GM12864 (cell line): ENCODE results near the gene CCL20.
A peak's percentile ranks its signal among the peaks of the same experiment; 100 is the strongest.
"Not testable (repeated sequence)": the region's sequence is repeated elsewhere in the genome, so short reads cannot be mapped to it uniquely, and the experiment has no call there.

Experiments
- DNase-seq: peaks from one replicate; pipeline ENCODE4 v3.0.0-alpha.2; 2011; ENCODE audit warnings: low read depth
- H3K4me3 ChIP-seq: 2 replicates; pipeline ENCODE4 v1.5.1; 2011; ENCODE audit warnings: mild to moderate bottlenecking, low read depth, low read length, control low read depth
- TF ChIP-seq, protein P1 (sequence below): IDR thresholded peaks from 2 replicates; pipeline ENCODE4 v1.5.1; 2011; ENCODE audit warnings: low read depth, mild to moderate bottlenecking, moderate library complexity, low read length, control low read depth, inconsistent platforms; ENCODE audit errors: missing control alignments

The CCL20 gene

GRCh38 chr2:227785293-227785692 is 28.3 kb upstream of the CCL20 start:
- no peak for DNase-seq
- no peak overlapping the region for H3K4me3 ChIP-seq
- TF ChIP-seq, protein P1, sequence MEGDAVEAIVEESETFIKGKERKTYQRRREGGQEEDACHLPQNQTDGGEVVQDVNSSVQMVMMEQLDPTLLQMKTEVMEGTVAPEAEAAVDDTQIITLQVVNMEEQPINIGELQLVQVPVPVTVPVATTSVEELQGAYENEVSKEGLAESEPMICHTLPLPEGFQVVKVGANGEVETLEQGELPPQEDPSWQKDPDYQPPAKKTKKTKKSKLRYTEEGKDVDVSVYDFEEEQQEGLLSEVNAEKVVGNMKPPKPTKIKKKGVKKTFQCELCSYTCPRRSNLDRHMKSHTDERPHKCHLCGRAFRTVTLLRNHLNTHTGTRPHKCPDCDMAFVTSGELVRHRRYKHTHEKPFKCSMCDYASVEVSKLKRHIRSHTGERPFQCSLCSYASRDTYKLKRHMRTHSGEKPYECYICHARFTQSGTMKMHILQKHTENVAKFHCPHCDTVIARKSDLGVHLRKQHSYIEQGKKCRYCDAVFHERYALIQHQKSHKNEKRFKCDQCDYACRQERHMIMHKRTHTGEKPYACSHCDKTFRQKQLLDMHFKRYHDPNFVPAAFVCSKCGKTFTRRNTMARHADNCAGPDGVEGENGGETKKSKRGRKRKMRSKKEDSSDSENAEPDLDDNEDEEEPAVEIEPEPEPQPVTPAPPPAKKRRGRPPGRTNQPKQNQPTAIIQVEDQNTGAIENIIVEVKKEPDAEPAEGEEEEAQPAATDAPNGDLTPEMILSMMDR, result no peak

DNA sequence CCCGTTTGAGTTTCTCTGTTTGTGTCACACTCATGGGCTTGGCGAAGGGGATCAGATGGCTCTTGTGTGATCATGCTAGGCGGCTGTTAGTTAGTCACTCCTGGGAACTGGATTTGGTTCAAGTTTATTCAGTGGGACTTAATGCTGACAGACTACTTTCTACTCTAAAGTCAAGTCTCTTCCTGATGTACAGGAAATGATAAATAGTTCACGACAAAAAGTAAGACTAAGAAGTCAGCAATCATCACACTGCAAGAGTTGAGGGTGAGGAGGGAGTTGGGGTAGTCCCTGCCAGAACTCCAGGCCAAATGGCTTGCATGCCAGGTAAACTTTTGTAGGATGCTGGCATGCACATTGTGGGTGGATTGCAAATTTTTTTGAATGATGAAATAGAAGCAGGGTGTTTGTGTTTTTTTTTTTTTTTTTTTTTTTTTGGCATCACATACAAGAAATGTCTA is 25.1 kb upstream of the CCL20 start:
- H3K4me3 ChIP-seq, result no peak overlapping the region
- TF ChIP-seq, protein P1, result no peak
- DNase-seq, result no peak

- TF ChIP-seq, protein P1, result no peak
- peak overlapping the region; percentile 10; the same call in 1 of the 2 replicates for H3K4me3 ChIP-seq
- DNase-seq, result no peak
Measured at GRCh38 chr2:227789803-227790202, 23.8 kb upstream of the CCL20 start.

DNA sequence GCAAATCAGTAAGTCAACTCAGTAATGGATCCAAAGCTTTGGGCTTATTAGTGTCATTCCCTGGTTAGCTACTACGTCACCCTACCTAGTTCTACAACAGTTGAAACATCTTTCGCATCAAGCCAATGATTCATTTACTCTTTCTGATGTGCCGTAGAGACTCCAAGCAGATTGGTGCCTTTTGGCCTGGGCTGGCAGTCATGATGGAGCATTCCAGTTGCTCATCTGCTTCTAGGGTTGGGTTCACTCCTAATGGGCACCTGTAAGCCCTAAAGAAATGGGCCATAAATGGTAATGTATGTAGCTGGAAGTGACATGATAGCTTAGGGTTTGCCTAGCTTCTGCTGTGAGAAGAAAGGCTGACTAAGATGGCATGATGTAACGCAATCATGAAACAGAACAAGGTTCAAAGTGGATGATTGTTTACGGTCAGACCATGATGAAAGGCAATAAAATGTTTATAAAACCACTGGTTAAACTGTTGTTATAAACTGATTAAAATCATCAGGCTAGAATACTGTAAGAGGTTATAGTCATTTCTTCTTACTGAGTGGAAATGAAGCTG is 20.4 kb upstream of the CCL20 start:
- no peak overlapping the region for H3K4me3 ChIP-seq
- TF ChIP-seq, protein P1, result no peak
- DNase-seq, result no peak

GRCh38 chr2:227796045-227796711 is 17.5 kb upstream of the CCL20 start:
- no peak overlapping the region for H3K4me3 ChIP-seq
- TF ChIP-seq, protein P1, result no peak
- no peak for DNase-seq

DNA sequence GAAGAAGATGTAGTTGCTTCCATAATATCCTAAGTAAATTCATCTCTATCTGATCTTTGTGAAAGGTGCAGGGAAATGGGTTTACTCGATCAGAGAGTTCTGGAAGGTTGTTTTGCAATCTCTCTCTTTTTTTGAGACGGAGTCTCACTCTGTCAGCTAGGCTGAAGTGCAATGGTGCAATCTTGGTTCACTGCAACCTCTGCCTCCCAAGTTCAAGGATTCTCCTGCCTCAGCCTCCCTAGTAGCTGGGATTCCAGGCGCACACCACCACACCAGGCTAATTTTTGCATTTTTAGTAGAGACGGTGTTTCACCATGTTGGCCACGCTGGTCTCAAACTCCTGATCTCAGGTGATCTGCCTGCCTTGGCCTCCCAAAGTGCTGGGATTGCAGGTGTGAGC is 16.9 kb upstream of the CCL20 start:
- not testable (repeated sequence) for DNase-seq, H3K4me3 ChIP-seq

DNA sequence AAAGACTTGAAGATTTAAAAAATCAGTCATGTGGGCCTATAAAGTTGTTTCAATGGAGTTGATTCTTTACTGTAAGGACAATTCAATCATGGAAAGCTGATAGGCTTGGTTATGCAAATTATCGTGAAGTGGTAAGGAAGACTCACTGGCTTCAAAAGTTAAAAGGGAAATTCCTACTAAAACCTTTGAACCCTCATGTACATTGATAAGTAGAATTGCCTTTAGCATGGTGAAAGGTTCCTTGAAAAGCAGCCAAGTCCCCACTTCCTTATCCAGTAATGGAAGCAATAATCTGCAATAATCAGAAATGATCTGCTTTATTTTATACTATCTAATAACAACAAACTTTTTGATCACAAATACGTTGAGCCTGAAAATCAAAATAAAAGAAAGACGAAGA is 14.4 kb upstream of the CCL20 start:
- TF ChIP-seq, protein P1, result no peak
- DNase-seq, result no peak
- no peak overlapping the region for H3K4me3 ChIP-seq
